Tibial nerve (tissue), 4 donors: Measurements from ENCODE around the gene FOLR2. TPM values are rescaled to one million over a fixed set of nuclear protein-coding genes. Genes with fewer than 3 reads are reported as not detected.
"Not testable (repeated sequence)": the region's sequence is repeated elsewhere in the genome, so short reads cannot be mapped to it uniquely, and the experiment has no call there.

Source experiments
- DNase-seq, 2 donors: peaks; one replicate each; pipeline ENCODE4 v3.0.0-alpha.2; 2019; ENCODE audit warnings: low spot score in 2 of 2
- H3K27ac ChIP-seq, 4 donors: fragments of 200-600 bp; sonication (generic) in 3 of 4; one replicate each; pipeline ENCODE4 v1.5.1; 2017 to 2019; ENCODE audit warnings: mild to moderate bottlenecking in 1 of 4
- H3K27me3 ChIP-seq, 2 donors: fragments of 200-600 bp; sonication (generic) in 1 of 2; one replicate each; pipeline versions ENCODE4 v1.5.1 to v1.6.0; 2017 to 2019
- H3K36me3 ChIP-seq, 3 donors: fragments of 200-600 bp; sonication (generic); one replicate each; pipeline ENCODE4 v1.5.1; 2018 to 2019
- H3K4me1 ChIP-seq, 4 donors: fragments of 200-600 bp; sonication (generic) in 3 of 4; one replicate each; pipeline ENCODE4 v1.5.1; 2017 to 2019
- H3K4me3 ChIP-seq, 4 donors: fragments of 200-600 bp; sonication (generic) in 3 of 4; one replicate each; pipeline ENCODE4 v1.5.1; 2017 to 2019; ENCODE audit warnings: mild to moderate bottlenecking in 1 of 4, moderate library complexity in 1 of 4
- H3K9me3 ChIP-seq, 4 donors: fragments of 200-600 bp; sonication (generic) in 3 of 4; one replicate each; pipeline ENCODE4 v1.5.1; 2017 to 2019
- EP300 ChIP-seq, 2 donors: sonication (generic); formaldehyde crosslinking; IDR thresholded peaks; one replicate each; pipeline ENCODE4 v1.6.1; 2017; ENCODE audit warnings: antibody characterized with exemption in 2 of 2, mild to moderate bottlenecking in 1 of 2
- POLR2A ChIP-seq, 2 donors: fragments of 450-650 bp; IDR thresholded peaks; one replicate each; pipeline ENCODE4 v1.6.1; 2017; ENCODE audit warnings: antibody characterized with exemption in 2 of 2, mild to moderate bottlenecking in 2 of 2, moderate library complexity in 2 of 2
- WGBS, 2 donors: methylation state at CpG; one replicate each; pipeline ENCODE4 v1.1.5; 2018; 5-methylcytosine and 5-hydroxymethylcytosine counted together
- total RNA-seq, 4 donors: library from RNA; depleted of rRNA; stranded (reverse); fragments of >200 nt; gene quantifications; one replicate each; pipeline ENCODE4 v1.1.0, GENCODE V29; 2016
- TF ChIP-seq, protein P1 (sequence below), 5 experiments: fragments of 200-600 bp in 3 of 5; fragments of 450-650 bp in 2 of 5; sonication (generic) in 3 of 5; IDR thresholded peaks; one replicate each; pipeline ENCODE4 v1.5.1; 2016 to 2019; ENCODE audit warnings: antibody characterized with exemption in 5 of 5, mild to moderate bottlenecking in 3 of 5, moderate library complexity in 2 of 5

The FOLR2 gene
- total RNA-seq, 4 donors from 2014 or later: 27.8 to 60.9 (median 35.7) TPM

DNA sequence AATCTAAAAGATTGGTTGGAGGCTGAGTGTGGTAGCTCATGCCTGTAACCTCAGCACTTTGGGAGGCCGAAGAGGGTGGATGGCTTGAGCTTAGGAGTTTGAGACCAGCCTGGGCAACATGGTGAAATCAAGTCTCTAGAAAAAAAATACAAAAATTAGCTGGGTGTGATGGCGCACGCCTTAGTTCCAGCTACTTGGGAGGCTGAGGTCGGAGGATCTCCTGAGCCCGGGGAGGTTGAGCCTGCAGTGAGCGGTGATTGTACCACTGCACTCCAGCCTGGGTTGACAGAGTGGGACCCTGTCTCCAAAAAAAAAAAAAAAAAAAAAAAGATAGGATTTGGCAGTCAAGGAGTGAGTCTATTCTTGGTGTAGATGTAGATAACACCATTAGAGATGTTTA is 14.0 kb upstream of the FOLR2 start:
- TF ChIP-seq POLR2A (IDR thresholded peaks at IDR 0.05) (no peak), EP300 (IDR thresholded peaks at IDR 0.05) (no peak)
- TF ChIP-seq, protein P1, sequence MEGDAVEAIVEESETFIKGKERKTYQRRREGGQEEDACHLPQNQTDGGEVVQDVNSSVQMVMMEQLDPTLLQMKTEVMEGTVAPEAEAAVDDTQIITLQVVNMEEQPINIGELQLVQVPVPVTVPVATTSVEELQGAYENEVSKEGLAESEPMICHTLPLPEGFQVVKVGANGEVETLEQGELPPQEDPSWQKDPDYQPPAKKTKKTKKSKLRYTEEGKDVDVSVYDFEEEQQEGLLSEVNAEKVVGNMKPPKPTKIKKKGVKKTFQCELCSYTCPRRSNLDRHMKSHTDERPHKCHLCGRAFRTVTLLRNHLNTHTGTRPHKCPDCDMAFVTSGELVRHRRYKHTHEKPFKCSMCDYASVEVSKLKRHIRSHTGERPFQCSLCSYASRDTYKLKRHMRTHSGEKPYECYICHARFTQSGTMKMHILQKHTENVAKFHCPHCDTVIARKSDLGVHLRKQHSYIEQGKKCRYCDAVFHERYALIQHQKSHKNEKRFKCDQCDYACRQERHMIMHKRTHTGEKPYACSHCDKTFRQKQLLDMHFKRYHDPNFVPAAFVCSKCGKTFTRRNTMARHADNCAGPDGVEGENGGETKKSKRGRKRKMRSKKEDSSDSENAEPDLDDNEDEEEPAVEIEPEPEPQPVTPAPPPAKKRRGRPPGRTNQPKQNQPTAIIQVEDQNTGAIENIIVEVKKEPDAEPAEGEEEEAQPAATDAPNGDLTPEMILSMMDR (IDR thresholded peaks at IDR 0.05): no peak
- no peaks in the 10 kb centered on the region for H3K9me3 ChIP-seq
- H3K36me3 ChIP-seq: no peaks in the 10 kb centered on the region
- DNase-seq: no peak
- no peaks in the 10 kb centered on the region for H3K27me3 ChIP-seq
- no peak overlapping the region for H3K27ac ChIP-seq
- H3K4me3 ChIP-seq: no peak overlapping the region
- WGBS, 2 donors: 93 to 97% methylated on average over 6 of the region's 6 CpGs
- no peaks in the 10 kb centered on the region for H3K4me1 ChIP-seq

DNA sequence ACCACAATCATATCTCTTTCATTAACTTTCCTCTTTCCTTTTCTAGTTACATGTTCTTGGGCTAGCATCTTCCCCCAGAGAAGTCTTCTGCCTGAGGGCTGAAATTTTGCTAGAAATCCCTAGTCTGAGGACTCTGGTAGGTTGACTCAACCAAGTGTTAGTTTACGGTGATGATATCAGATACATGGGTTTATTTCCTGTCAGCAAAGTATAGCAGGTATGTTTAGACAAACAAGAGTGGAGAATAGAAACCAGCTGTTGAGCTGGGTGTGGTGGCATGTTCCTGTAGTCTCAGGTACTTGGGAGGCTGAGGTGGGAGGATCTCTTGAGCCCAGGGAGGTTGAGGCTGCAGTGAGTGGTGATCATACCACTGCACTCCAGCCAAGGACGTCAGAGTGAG is 13.4 kb upstream of the FOLR2 start:
- Histone ChIP-seq H3K27me3 (no peaks in the 10 kb centered on the region), H3K9me3 (no peaks in the 10 kb centered on the region), H3K27ac (no peak overlapping the region), H3K36me3 (no peaks in the 10 kb centered on the region), H3K4me1 (no peaks in the 10 kb centered on the region), H3K4me3 (no peak overlapping the region)
- no peak for DNase-seq
- TF ChIP-seq EP300 (IDR thresholded peaks at IDR 0.05): no peak
- TF ChIP-seq, protein P1 (IDR thresholded peaks at IDR 0.05): no peak
- WGBS, 2 donors: 72 to 80% methylated on average over 2 of the region's 2 CpGs

DNA sequence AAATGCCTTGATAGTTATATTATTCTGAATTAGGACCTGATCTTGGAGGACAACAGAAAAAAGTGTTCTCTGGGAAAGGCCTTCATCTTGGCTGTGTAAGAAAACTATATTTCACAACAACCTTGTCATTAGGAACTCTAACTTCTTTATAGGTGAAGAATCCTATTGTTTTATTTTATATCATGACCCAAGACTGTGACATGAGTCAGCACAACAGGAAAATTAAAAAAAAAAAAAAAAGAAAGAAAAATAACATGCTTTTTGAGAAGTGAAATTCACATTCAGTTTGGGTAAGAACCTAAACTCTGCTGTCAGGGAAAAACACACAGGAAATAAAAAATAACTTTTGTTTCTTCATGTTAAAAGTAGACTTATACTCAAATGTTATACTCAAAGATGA is 11.7 kb upstream of the FOLR2 start:
- DNase-seq: no peak
- peaks cover 0 to 11% (median 3%) of the 10 kb centered on the region in 4 donors for H3K9me3 ChIP-seq
- no peaks in the 10 kb centered on the region for H3K4me1 ChIP-seq
- H3K36me3 ChIP-seq: no peaks in the 10 kb centered on the region
- no peak overlapping the region for H3K27ac ChIP-seq
- TF ChIP-seq, protein P1 (IDR thresholded peaks at IDR 0.05): no peak
- no peak for TF ChIP-seq EP300 (IDR thresholded peaks at IDR 0.05)
- TF ChIP-seq POLR2A (IDR thresholded peaks at IDR 0.05): no peak
- H3K4me3 ChIP-seq: no peak overlapping the region
- no peaks in the 10 kb centered on the region for H3K27me3 ChIP-seq

DNA sequence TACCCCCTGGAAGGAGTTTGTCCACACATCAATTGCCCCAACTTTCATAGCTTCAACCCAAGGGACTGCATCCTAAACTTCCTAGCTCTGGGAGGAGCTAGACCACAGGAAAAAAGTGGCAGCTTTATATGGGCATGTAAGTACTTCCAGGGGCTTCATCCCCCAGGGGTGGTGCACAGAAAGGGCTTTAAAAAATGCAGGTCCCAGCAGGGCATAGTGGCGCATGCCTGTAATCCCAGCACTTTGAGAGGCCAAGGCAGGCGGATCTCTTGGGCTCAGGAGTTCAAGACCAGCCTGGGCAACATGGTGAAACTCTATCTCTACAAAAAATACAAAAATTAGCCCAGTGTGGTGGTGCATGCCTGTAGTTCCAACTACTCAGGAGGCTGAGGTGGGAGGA is 9.8 kb upstream of the FOLR2 start:
- H3K4me3 ChIP-seq, H3K4me1 ChIP-seq, DNase-seq, H3K27me3 ChIP-seq, H3K36me3 ChIP-seq, H3K27ac ChIP-seq: not testable (repeated sequence)
- WGBS, 2 donors: 84 to 92% methylated on average over 2 of the region's 2 CpGs
- peaks cover 0 to 19% (median 3%) of the 10 kb centered on the region in 4 donors for H3K9me3 ChIP-seq

DNA sequence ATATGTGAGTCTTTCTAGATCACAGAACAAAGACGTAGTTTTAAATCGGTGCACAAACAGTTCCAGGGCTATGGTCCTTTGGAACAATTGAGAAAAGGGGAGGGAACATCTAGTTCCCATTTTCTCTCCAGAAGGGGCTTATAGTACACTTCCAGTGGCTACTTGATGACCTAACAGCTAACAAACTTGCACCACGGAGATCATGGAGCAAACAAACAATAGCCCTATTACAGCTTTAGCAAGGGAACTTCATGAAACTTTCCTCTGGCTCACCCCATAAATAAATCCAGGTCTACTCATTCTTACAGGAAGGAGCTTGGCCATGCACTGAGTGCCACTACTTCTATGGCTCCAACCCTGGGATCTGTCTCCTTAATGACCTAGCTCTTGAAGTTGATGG is 8.3 kb upstream of the FOLR2 start:
- Histone ChIP-seq H3K4me1 (no peaks in the 10 kb centered on the region), H3K4me3 (no peak overlapping the region), H3K27me3 (no peaks in the 10 kb centered on the region), H3K27ac (peak overlapping the region in 1 of 4 donors; percentile 62), H3K9me3 (peaks cover 0 to 19% (median 3%) of the 10 kb centered on the region in 4 donors), H3K36me3 (no peaks in the 10 kb centered on the region)
- TF ChIP-seq, protein P1 (IDR thresholded peaks at IDR 0.05): no peak
- TF ChIP-seq EP300 (IDR thresholded peaks at IDR 0.05) (no peak), POLR2A (IDR thresholded peaks at IDR 0.05) (no peak)
- WGBS, 2 donors: 60 to 70% methylated on average over 3 of the region's 3 CpGs
- no peak for DNase-seq

DNA sequence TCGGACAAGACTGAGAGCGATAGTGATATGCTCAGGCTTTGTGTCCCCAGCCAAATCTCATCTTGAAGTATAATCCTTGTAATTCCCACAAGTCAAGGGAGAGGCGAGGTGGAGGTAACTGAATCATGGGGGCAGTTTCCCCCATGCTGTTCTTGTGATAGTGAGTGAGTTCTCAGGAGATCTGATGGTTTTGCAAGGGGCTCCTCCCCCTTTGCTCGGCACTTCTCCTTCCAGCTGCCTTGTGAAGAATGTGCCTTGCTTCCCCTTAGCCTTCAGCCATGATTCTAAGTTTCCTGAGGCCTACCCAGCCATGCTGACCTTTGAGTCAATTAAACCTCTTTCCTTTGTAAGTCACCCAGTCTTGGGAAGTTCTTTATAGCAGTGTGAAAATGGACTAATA is 7.5 kb upstream of the FOLR2 start:
- no peak for DNase-seq
- TF ChIP-seq, protein P1 (IDR thresholded peaks at IDR 0.05): no peak
- TF ChIP-seq EP300 (IDR thresholded peaks at IDR 0.05) (no peak), POLR2A (IDR thresholded peaks at IDR 0.05) (no peak)
- WGBS, 2 donors: 67 to 78% methylated on average over 4 of the region's 4 CpGs
- Histone ChIP-seq H3K4me3 (no peak overlapping the region), H3K27ac (no peak overlapping the region), H3K36me3 (no peaks in the 10 kb centered on the region), H3K27me3 (no peaks in the 10 kb centered on the region), H3K9me3 (peaks cover 0 to 19% (median 3%) of the 10 kb centered on the region in 4 donors), H3K4me1 (no peaks in the 10 kb centered on the region)
